Activated T-helper 1 cell treated with anti-CD3 and anti-CD28 coated beads, Interleukin-12 subunit alpha, Interleukin-12 subunit beta, Interleukin-2, Interleukin-4 antibody, amounts not matched to agents 30 ng/mL and 10 ng/mL and 1 ng/mL, durations not matched to agents 14 hours and 24 hours and 36 hours (primary cell): ENCODE results near the gene ELAC2. TPM values are rescaled to one million over a fixed set of nuclear protein-coding genes. Genes with fewer than 3 reads are reported as not detected.
A peak's percentile ranks its signal among the peaks of the same experiment; 100 is the strongest.

ENCODE experiments used
- DNase-seq: peaks from one replicate; pipeline ENCODE4 v3.0.0; 2021; ENCODE audit warnings: low spot score
- H3K27ac Mint-ChIP-seq: one replicate; pipeline ENCODE4 v1.8.0; 2021; ENCODE audit warnings: mild to moderate bottlenecking, mixed read lengths
- H3K27me3 Mint-ChIP-seq: one replicate; pipeline ENCODE4 v1.8.0; 2022; ENCODE audit warnings: mild to moderate bottlenecking, moderate library complexity, mixed read lengths; ENCODE audit not compliant: insufficient read depth
- H3K36me3 Mint-ChIP-seq: one replicate; pipeline ENCODE4 v1.8.0; 2021; ENCODE audit warnings: low read depth, mixed read lengths
- H3K4me1 Mint-ChIP-seq: one replicate; pipeline ENCODE4 v1.8.0; 2021; ENCODE audit warnings: low read depth, mixed read lengths
- H3K4me3 Mint-ChIP-seq: one replicate; pipeline ENCODE4 v1.8.0; 2021; ENCODE audit warnings: mild to moderate bottlenecking, moderate library complexity, mixed read lengths
- H3K9me3 Mint-ChIP-seq: one replicate; pipeline ENCODE4 v1.8.0; 2021; ENCODE audit warnings: mixed read lengths
- intact Hi-C: fragments of 100-400 bp; cut with micrococcal nuclease; formaldehyde crosslinking; loops from one replicate; pipeline ENCODE4 v1.15.1; 2024
- total RNA-seq: library from RNA; stranded (reverse); gene quantifications from 2 replicates; pipeline ENCODE4 v1.2.3, GENCODE V29; 2022

The ELAC2 gene, protein sequence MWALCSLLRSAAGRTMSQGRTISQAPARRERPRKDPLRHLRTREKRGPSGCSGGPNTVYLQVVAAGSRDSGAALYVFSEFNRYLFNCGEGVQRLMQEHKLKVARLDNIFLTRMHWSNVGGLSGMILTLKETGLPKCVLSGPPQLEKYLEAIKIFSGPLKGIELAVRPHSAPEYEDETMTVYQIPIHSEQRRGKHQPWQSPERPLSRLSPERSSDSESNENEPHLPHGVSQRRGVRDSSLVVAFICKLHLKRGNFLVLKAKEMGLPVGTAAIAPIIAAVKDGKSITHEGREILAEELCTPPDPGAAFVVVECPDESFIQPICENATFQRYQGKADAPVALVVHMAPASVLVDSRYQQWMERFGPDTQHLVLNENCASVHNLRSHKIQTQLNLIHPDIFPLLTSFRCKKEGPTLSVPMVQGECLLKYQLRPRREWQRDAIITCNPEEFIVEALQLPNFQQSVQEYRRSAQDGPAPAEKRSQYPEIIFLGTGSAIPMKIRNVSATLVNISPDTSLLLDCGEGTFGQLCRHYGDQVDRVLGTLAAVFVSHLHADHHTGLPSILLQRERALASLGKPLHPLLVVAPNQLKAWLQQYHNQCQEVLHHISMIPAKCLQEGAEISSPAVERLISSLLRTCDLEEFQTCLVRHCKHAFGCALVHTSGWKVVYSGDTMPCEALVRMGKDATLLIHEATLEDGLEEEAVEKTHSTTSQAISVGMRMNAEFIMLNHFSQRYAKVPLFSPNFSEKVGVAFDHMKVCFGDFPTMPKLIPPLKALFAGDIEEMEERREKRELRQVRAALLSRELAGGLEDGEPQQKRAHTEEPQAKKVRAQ
- total RNA-seq: 96.9 and 98.7 TPM in 2 replicates

DNA sequence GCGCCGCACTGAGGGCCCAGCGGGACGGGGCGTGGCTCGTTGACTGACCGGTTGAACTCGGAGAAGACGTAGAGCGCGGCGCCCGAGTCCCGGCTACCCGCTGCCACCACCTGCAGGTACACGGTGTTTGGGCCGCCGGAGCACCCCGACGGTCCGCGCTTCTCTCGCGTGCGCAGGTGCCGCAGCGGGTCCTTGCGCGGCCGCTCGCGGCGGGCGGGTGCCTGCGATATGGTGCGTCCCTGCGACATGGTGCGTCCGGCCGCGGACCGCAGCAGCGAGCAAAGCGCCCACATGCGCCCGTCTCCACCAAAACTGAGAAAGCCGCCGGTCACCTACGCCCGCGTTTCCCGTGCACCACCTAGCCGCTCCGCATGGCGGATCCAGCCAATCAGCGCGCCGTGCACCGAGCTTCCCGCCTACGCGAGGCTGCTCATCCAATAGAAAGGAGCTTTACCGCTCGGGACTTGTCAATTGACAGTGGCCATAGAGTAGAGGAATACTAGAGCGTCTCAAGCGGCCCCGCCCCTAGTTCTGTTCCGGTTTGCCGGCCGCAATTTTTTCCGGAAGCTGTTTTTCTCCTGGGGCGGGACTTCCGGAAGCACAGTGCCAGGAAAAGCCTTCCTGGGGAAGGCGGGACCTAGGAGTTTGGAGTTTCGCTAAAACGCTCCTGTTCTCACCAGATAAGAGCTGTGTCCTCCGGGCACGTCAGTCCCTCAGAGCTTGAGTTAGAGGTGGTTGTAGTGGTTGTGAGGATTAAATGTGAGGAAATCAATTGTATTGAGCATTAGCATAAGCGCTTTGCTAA lies at the start of gene ELAC2:
ELAC2 (minus strand) TSS at position 373 of the 805 bp plus-strand sequence; CDS start at position 293, 80 bp downstream.
- Mint-ChIP-seq H3K9me3 (no peaks in the 10 kb centered on the region), H3K27ac (peak within 1 kb of the TSS; percentile 96)
- intact Hi-C loops: loop anchor here (1.0 to 2.0 kb wide), 4 partner anchors 1021 to 1291 kb away; partner anchors contain the start of genes COX10, HS3ST3B1 and ZNF18

DNA sequence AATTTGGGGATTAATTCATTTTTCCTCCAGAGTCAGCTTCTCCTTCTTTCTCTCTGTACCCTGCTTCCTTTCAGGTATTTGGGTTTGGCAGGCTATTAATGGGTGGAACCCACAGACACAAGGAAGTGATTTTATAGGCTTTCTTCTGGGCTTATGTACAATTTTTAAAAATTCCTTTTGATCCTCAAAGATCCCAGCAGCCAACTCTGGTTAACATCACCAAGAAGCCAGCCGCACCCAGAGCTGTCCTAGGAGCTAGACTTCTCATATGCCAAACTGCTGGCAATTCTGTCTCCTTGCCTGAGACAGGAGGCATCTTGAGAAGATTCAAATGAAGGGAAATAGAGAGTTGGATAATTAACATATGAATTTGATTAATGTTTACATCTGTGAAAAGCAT lies 47.2 kb upstream of the ELAC2 start:
- Mint-ChIP-seq H3K4me3 (no peak overlapping the region), H3K36me3 (no peaks in the 10 kb centered on the region), H3K9me3 (peaks cover 4% of the 10 kb centered on the region), H3K27ac (no peak overlapping the region), H3K27me3 (no peaks in the 10 kb centered on the region), H3K4me1 (no peaks in the 10 kb centered on the region)
- intact Hi-C loops: no loop called here
- no peak for DNase-seq

More for the DNA sequence above, at the start of gene ELAC2:
- peaks cover 42% of the 10 kb centered on the region for H3K4me1 Mint-ChIP-seq
- H3K36me3 Mint-ChIP-seq: peaks cover 33% of the 10 kb centered on the region
- peak within 1 kb of the TSS; percentile 96 for H3K4me3 Mint-ChIP-seq
- H3K27me3 Mint-ChIP-seq: no peaks in the 10 kb centered on the region
- peak; percentile 97 for DNase-seq

DNA sequence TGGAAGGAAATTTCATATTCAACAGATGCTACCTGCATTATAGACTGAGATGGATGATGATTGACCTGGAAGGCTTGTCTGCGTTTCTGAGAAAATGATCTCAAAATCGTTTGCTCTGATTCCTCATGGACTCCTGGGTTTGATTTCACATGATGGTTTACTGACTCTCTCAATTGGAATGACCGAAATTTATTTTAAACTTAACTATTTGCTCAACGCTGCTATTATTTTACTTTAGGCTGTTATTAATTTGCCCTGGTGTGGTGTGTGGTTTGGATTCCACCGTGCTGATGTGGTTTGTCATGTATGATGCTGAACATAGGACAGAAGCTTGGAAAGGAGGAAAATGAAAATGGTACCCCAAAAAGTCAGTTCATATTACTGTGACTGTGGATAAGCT lies 37.3 kb upstream of the ELAC2 start:
- Mint-ChIP-seq H3K36me3 (peaks cover 2% of the 10 kb centered on the region), H3K27me3 (no peaks in the 10 kb centered on the region), H3K4me3 (no peak overlapping the region), H3K27ac (no peak overlapping the region), H3K9me3 (no peaks in the 10 kb centered on the region), H3K4me1 (no peaks in the 10 kb centered on the region)
- intact Hi-C loops: no loop called here
- DNase-seq: no peak

DNA sequence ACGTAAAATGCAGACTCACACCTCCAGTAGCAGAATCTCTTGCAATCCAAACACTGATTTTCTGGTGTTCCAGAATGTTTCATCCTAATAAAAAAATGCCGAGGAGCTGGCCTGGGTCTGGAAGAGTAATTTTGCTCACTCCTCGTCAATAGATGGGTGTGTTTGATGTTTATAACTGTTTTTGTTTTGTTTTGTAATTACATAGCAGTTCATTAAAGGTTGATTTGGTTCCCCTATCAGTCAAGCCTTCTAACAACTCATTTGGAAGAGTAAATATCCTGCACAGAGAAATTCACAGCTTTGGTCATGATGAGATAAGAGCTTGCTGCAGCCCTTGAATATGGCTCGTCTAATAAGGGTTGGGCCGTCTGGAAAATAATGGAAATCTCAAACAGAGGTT lies 36.8 kb upstream of the ELAC2 start:
- no peak overlapping the region for H3K4me3 Mint-ChIP-seq
- H3K4me1 Mint-ChIP-seq: no peaks in the 10 kb centered on the region
- H3K27ac Mint-ChIP-seq: no peak overlapping the region
- H3K36me3 Mint-ChIP-seq: peaks cover 2% of the 10 kb centered on the region
- intact Hi-C loops: no loop called here
- no peaks in the 10 kb centered on the region for H3K27me3 Mint-ChIP-seq
- H3K9me3 Mint-ChIP-seq: no peaks in the 10 kb centered on the region
- no peak for DNase-seq

DNA sequence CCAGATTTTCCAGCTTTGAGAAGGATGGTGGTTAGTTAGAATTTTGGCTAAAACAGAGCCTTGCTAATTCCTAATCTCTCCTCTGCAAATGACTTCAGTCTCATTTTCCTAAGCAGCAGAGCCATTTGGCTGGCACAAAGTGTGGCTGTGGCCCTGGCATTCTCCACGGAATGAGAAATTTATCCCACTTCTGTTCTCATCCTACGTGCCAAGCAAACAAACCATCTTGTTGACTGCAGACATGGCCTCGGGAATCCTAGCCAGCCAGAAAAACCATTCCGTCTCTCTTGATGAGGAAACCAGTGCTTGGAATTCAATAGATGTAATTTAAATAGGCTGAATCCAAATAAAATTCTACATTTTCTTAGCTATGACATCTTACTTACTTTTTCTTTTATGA lies 34.1 kb upstream of the ELAC2 start:
- Mint-ChIP-seq H3K9me3 (no peaks in the 10 kb centered on the region), H3K27me3 (peaks cover 2% of the 10 kb centered on the region), H3K4me1 (no peaks in the 10 kb centered on the region), H3K36me3 (no peaks in the 10 kb centered on the region), H3K27ac (no peak overlapping the region), H3K4me3 (no peak overlapping the region)
- no peak for DNase-seq
- intact Hi-C loops: no loop called here

DNA sequence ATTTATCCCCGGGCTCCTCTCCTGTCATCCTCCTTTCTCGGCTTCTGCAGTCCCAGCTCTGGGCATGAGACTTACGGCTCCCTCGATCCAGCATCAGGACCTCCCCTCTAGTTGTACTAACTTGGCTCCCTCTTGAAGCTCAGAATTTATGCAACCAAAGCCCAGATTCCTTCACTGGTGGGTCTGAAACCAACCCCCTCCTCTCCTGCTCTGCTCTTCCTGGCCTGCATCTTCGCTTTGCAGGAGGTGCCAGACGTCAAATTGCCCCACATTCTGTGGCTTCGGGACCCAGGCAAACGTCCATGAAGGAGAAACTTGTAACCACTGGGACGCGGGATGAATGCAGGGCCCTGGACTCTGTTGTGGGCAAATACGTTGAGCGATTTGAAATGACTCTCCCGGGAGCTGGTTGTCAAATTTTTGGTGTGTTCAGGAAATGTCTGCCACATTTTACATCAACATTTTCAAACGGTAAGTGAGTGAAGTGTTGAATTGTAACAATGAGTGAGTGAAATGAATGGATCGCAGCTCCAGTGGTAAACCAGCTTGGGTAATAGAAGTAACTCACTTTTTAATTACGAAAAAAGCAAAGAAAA lies 29.3 kb upstream of the ELAC2 start:
- H3K27ac Mint-ChIP-seq: no peak overlapping the region
- no peaks in the 10 kb centered on the region for H3K9me3 Mint-ChIP-seq
- H3K4me1 Mint-ChIP-seq: no peaks in the 10 kb centered on the region
- no peak overlapping the region for H3K4me3 Mint-ChIP-seq
- peaks cover 3% of the 10 kb centered on the region for H3K27me3 Mint-ChIP-seq
- DNase-seq: no peak
- intact Hi-C loops: no loop called here
- no peaks in the 10 kb centered on the region for H3K36me3 Mint-ChIP-seq

DNA sequence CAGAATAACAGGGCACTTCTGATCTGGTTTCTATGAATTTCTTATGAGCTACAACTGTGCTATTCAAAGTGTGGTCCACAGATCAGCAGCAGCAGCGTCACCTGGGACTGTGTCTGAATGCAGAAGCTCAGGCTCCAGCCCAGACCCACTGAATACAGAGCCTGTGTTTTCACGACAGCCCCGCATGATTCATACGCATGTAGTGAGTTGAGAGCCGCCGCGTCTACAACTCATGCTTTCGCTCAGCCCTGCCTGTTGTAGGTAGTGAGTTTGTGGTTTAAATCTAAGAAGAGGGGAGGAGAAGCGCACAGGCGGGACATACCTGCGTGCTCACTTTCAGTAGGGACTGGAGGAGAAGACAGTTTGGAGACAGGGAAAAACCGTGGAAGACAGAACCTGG lies 28.5 kb upstream of the ELAC2 start:
- no peak for DNase-seq
- no peaks in the 10 kb centered on the region for H3K36me3 Mint-ChIP-seq
- intact Hi-C loops: no loop called here
- H3K9me3 Mint-ChIP-seq: no peaks in the 10 kb centered on the region
- H3K27ac Mint-ChIP-seq: no peak overlapping the region
- no peak overlapping the region for H3K4me3 Mint-ChIP-seq
- H3K4me1 Mint-ChIP-seq: no peaks in the 10 kb centered on the region
- H3K27me3 Mint-ChIP-seq: peaks cover 3% of the 10 kb centered on the region

DNA sequence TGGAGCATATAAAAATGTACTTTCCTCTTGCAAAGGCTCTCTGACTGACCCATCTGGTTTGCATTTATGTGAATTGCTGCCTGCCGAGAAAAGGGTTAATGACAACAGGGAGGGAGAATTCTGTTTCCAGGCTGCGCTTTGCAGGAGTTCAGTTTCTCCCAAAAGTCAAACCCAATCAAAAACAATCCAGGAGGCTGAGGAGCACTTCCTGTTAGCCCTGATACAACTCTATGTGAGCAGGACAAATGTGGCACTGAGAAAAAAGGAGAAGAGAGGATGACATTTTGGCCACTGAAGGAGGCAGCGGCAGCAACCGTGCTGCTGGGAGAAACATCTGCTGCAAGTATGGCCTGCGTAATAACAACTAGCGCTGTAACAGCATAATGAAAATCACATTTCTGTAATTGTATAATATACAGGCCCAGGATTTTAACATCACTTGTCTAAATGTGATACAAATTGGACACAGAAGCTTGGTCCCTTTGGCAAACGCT lies 26.8 kb upstream of the ELAC2 start:
- H3K36me3 Mint-ChIP-seq: no peaks in the 10 kb centered on the region

DNA sequence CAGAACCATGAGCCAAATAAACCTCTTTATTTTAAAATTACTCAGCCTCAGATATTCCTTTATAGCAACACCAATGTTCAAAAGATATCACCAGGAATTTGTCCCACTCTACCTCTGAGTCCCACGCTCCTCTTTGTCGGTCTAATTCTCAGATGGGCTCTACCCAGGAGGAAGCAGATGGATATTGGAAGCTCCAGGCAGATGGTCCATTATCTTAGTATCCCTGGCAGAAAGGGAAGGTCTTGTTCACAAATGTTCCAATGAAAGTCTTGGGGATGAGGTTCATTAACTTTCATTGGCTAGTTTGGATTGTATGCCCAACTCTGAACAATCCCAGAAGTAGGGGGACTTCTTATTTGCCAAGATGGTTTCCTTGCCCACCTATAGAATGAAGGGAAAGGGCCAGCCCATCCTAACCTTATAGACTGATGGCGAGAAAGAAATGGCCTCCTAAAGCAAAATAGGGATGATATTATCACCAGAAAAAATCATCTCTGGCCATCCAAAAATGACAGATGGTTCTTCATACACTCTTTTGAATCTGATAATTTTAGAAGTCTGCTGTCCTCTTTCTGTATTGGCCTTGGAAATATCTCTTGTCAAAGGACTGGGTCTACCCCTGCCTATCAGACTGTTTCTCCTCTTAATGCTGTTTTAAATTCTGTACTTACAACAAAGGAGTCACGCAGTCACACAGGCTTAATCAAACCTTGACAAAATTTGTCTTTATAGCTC lies 21.3 kb upstream of the ELAC2 start:
- DNase-seq: no peak
- no peak overlapping the region for H3K27ac Mint-ChIP-seq
- intact Hi-C loops: no loop called here
- peaks cover 3% of the 10 kb centered on the region for H3K27me3 Mint-ChIP-seq
- no peaks in the 10 kb centered on the region for H3K36me3 Mint-ChIP-seq
- no peak overlapping the region for H3K4me3 Mint-ChIP-seq
- peaks cover 4% of the 10 kb centered on the region for H3K9me3 Mint-ChIP-seq
- H3K4me1 Mint-ChIP-seq: no peaks in the 10 kb centered on the region

More for the DNA sequence above, 26.8 kb upstream of the ELAC2 start:
- H3K9me3 Mint-ChIP-seq: no peaks in the 10 kb centered on the region
- H3K4me3 Mint-ChIP-seq: no peak overlapping the region
- H3K27ac Mint-ChIP-seq: no peak overlapping the region
- intact Hi-C loops: no loop called here
- no peak for DNase-seq
- H3K4me1 Mint-ChIP-seq: no peaks in the 10 kb centered on the region
- H3K27me3 Mint-ChIP-seq: peaks cover 3% of the 10 kb centered on the region

DNA sequence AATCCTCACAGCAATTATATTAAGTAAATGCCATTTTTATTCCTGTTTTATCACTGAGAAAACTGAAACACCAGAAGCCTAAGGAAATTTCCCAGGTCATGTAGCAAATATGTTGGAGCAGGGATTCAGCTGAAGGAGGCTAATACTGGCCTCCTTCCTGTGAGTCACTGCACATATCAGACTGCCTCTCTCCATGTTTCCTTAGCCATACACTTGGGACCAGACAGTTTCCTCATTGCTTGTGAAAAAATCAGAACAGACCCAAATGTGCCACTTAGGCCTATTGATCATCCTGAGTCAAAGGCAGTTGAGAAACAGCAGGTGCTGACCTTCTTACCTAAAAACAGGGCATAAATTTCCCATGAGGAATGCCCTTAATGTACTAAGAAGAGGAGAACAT lies 18.9 kb upstream of the ELAC2 start:
- DNase-seq: no peak
- Mint-ChIP-seq H3K4me3 (no peak overlapping the region), H3K9me3 (peaks cover 4% of the 10 kb centered on the region), H3K36me3 (no peaks in the 10 kb centered on the region), H3K27me3 (peaks cover 3% of the 10 kb centered on the region), H3K27ac (no peak overlapping the region), H3K4me1 (peaks cover 6% of the 10 kb centered on the region)
- intact Hi-C loops: no loop called here

DNA sequence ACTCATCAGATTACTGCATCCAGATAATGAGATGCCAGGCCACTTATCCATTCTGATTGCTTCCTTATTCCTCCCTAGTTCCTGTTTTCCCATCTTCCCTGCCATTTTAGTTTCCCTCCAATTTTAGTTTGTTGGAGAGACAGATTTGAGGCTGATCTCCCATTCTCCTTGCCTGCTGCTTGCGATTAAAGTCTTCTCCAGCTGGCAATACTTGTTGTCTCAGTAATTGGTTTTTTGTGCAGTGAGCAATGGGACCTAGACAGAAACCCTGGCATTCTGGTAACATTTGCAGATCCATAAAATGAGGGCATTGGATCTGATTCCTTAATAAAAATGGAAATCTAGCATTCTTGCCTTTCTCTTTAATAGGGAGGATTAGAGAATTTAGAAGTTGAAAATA lies 17.6 kb upstream of the ELAC2 start:
- no peaks in the 10 kb centered on the region for H3K36me3 Mint-ChIP-seq
- DNase-seq: no peak
- intact Hi-C loops: no loop called here
- no peak overlapping the region for H3K4me3 Mint-ChIP-seq
- peaks cover 3% of the 10 kb centered on the region for H3K27me3 Mint-ChIP-seq
- H3K27ac Mint-ChIP-seq: no peak overlapping the region
- peaks cover 4% of the 10 kb centered on the region for H3K9me3 Mint-ChIP-seq
- peaks cover 9% of the 10 kb centered on the region for H3K4me1 Mint-ChIP-seq
